ENCODE results near the gene COCH.

Gene COCH

GRCh38 chr14:30855345-30856037 lies 18.9 kb upstream of the COCH start:
- H3K27ac ChIP-seq (ENCODE audit: extremely low read depth, low read depth, low read length): no peak overlapping the region
- POLR2A ChIA-PET: no interaction called here
- H3K4me3 ChIP-seq (ENCODE audit: low read depth, low read length): no peak overlapping the region
- CTCF ChIA-PET: no interaction called here
- H3K9me3 ChIP-seq (ENCODE audit: control insufficient read depth, insufficient read depth, low read depth, low read length): no peaks in the 10 kb centered on the region
- H3K36me3 ChIP-seq (ENCODE audit: control insufficient read depth in 2 of 2, insufficient read depth in 1 of 2, low read length in 2 of 2): no peaks in the 10 kb centered on the region
- TF ChIP-seq ZSCAN18 (tag by site-specific recombination; IDR thresholded peaks at IDR 0.05) (no peak), ELK4 (IDR thresholded peaks at IDR 0.05; ENCODE audit: borderline replicate concordance, low read depth, low read length) (no peak), ZNF558 (tag by site-specific recombination; IDR thresholded peaks at IDR 0.05) (no peak), ZNF121 (tag by site-specific recombination; IDR thresholded peaks at IDR 0.05) (no peak), ZNF561 (tag by site-specific recombination; IDR thresholded peaks at IDR 0.05; ENCODE audit: borderline replicate concordance) (no peak), ZNF701 (tag by site-specific recombination; IDR thresholded peaks at IDR 0.05) (no peak), ZNF350 (tag by site-specific recombination; IDR thresholded peaks at IDR 0.05) (no peak), ZNF311 (tag by site-specific recombination; IDR thresholded peaks at IDR 0.05; ENCODE audit: borderline replicate concordance) (no peak), ZNF155 (tag by site-specific recombination; IDR thresholded peaks at IDR 0.05) (no peak), ZNF37A (tag by site-specific recombination; IDR thresholded peaks at IDR 0.05) (no peak), ZNF473 (tag by site-specific recombination; IDR thresholded peaks at IDR 0.05) (no peak), MEIS1 (CRISPR knock-in tag; IDR thresholded peaks at IDR 0.05; ENCODE audit: borderline replicate concordance) (no peak), ZNF132 (tag by site-specific recombination; IDR thresholded peaks at IDR 0.05; ENCODE audit: borderline replicate concordance) (no peak), SCRT2 (tag by site-specific recombination; IDR thresholded peaks at IDR 0.05) (no peak), GLI4 (tag by site-specific recombination; IDR thresholded peaks at IDR 0.05) (no peak), ZNF555 (tag by site-specific recombination; conservative IDR thresholded peaks at IDR 0.05) (no peak), TSHZ1 (tag by site-specific recombination; IDR thresholded peaks at IDR 0.05; ENCODE audit: borderline replicate concordance) (no peak), ZBTB48 (tag by site-specific recombination; IDR thresholded peaks at IDR 0.05) (no peak)
- TF ChIP-seq, protein P1, sequence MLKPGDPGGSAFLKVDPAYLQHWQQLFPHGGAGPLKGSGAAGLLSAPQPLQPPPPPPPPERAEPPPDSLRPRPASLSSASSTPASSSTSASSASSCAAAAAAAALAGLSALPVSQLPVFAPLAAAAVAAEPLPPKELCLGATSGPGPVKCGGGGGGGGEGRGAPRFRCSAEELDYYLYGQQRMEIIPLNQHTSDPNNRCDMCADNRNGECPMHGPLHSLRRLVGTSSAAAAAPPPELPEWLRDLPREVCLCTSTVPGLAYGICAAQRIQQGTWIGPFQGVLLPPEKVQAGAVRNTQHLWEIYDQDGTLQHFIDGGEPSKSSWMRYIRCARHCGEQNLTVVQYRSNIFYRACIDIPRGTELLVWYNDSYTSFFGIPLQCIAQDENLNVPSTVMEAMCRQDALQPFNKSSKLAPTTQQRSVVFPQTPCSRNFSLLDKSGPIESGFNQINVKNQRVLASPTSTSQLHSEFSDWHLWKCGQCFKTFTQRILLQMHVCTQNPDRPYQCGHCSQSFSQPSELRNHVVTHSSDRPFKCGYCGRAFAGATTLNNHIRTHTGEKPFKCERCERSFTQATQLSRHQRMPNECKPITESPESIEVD (tag by site-specific recombination; IDR thresholded peaks at IDR 0.05): no peak
- TF ChIP-seq, protein P2, sequence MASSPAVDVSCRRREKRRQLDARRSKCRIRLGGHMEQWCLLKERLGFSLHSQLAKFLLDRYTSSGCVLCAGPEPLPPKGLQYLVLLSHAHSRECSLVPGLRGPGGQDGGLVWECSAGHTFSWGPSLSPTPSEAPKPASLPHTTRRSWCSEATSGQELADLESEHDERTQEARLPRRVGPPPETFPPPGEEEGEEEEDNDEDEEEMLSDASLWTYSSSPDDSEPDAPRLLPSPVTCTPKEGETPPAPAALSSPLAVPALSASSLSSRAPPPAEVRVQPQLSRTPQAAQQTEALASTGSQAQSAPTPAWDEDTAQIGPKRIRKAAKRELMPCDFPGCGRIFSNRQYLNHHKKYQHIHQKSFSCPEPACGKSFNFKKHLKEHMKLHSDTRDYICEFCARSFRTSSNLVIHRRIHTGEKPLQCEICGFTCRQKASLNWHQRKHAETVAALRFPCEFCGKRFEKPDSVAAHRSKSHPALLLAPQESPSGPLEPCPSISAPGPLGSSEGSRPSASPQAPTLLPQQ (tag by site-specific recombination; IDR thresholded peaks at IDR 0.05): no peak
- no peaks in the 10 kb centered on the region for H3K4me1 ChIP-seq (ENCODE audit: control insufficient read depth, insufficient read depth, low read length)
